Subcutaneous abdominal adipose tissue (tissue), 5 donors: ENCODE results near the gene RALGPS2.

Experiments used
- H3K27ac ChIP-seq: one replicate; pipeline ENCODE4 v1.7.0; 2013; ENCODE audit warnings: low read depth, mild to moderate bottlenecking, inconsistent platforms, low read length, moderate library complexity
- H3K27me3 ChIP-seq, 5 donors: one replicate each; pipeline ENCODE4 v1.7.0; 2013; ENCODE audit warnings: low read length in 5 of 5, inconsistent platforms in 1 of 5; ENCODE audit not compliant: control insufficient read depth in 5 of 5, insufficient read depth in 4 of 5
- H3K36me3 ChIP-seq, 5 donors: one replicate each; pipeline ENCODE4 v1.7.0; 2013; ENCODE audit warnings: low read length in 5 of 5; ENCODE audit not compliant: control insufficient read depth in 5 of 5, insufficient read depth in 5 of 5
- H3K4me1 ChIP-seq, 5 donors: one replicate each; pipeline ENCODE4 v1.7.0; 2013; ENCODE audit warnings: low read length in 5 of 5, mild to moderate bottlenecking in 3 of 5, moderate library complexity in 1 of 5; ENCODE audit not compliant: control insufficient read depth in 5 of 5, insufficient read depth in 5 of 5
- H3K4me3 ChIP-seq, 5 donors: one replicate each; pipeline ENCODE4 v1.7.0; 2013; ENCODE audit warnings: low read length in 5 of 5, low read depth in 1 of 5
- H3K9ac ChIP-seq, 5 donors: one replicate each; pipeline ENCODE4 v1.7.0; 2013; ENCODE audit warnings: low read length in 5 of 5, mild to moderate bottlenecking in 4 of 5, moderate library complexity in 3 of 5
- H3K9me3 ChIP-seq, 5 donors: one replicate each; pipeline ENCODE4 v1.7.0; 2013; ENCODE audit warnings: low read length in 5 of 5; ENCODE audit not compliant: control insufficient read depth in 5 of 5
- donor health status: healthy.
- donor health status: healthy.
- donor health status: healthy.
- donor health status: healthy.
- donor health status: healthy.

Gene RALGPS2

GRCh38 chr1:178895928-178896327 lies 170.9 kb downstream of the RALGPS2 start:
- no peak overlapping the region for H3K9ac ChIP-seq
- H3K4me1 ChIP-seq, result no peaks in the 10 kb centered on the region
- H3K36me3 ChIP-seq, result no peaks in the 10 kb centered on the region
- H3K9me3 ChIP-seq, result no peaks in the 10 kb centered on the region
- no peak overlapping the region for H3K27ac ChIP-seq
- H3K27me3 ChIP-seq, result no peaks in the 10 kb centered on the region
- H3K4me3 ChIP-seq, result no peak overlapping the region

- H3K36me3 ChIP-seq, result no peaks in the 10 kb centered on the region
- H3K4me3 ChIP-seq, result no peak overlapping the region
- no peaks in the 10 kb centered on the region for H3K9me3 ChIP-seq
Measured at GRCh38 chr1:178898401-178898800, 173.4 kb downstream of the RALGPS2 start.

DNA sequence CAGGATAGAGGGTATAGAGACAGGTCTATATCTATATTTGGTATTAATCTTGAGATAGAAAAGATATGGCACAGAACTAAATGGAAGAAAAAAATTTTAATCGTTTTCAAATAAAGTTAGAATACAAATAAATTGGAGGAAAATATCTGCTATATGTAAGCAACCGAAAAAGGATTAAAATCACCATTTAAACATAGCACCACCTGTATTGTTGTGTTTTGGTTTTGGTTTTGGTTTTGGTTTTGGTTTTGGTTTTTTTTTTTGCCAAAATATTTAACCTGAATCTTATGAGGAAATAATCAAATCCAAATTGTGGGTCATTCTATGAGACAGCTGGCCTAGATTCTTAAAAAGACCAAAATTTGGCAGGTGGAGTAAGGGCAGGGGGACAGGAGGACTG lies 174.4 kb downstream of the RALGPS2 start:
- H3K9me3 ChIP-seq, result no peaks in the 10 kb centered on the region
- no peak overlapping the region for H3K27ac ChIP-seq
- no peaks in the 10 kb centered on the region for H3K27me3 ChIP-seq
- no peak overlapping the region for H3K9ac ChIP-seq
- H3K36me3 ChIP-seq, result no peaks in the 10 kb centered on the region
- H3K4me1 ChIP-seq, result no peaks in the 10 kb centered on the region
- no peak overlapping the region for H3K4me3 ChIP-seq

More at GRCh38 chr1:178898401-178898800, 173.4 kb downstream of the RALGPS2 start:
- Histone ChIP-seq H3K9ac (no peak overlapping the region), H3K27me3 (no peaks in the 10 kb centered on the region), H3K4me1 (no peaks in the 10 kb centered on the region), H3K27ac (no peak overlapping the region)

DNA sequence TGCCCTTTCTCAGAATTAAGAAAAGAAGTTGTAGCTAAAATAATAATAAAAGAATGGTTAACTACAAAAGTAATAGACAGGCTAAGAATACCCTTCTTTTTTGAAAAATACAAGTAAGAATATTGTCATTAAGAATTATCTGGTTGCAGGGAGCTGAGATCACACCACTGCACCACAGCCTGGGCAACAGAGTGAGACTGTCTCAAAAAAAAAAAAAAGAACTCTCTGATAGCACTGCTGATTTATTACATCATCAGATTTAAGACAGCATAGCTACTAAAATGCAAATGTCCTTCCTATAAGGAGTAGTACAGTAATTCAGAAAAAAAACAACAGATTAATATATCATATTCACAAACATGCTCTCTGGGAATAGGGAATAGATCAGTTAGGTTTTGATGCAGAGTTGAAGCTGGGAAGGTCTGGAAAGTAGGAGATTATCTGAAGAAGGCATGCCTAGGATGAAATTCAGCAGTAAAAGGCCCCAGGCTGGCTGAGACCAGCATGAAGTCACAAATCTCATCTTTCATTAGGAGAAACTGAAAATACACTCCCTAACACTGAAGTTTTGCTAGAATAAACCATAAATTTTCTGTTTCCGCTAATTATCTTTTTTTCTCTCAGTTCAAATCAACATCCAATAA lies 176.6 kb downstream of the RALGPS2 start:
- no peak overlapping the region for H3K27ac ChIP-seq
- no peaks in the 10 kb centered on the region for H3K36me3 ChIP-seq
- H3K9me3 ChIP-seq, result no peaks in the 10 kb centered on the region
- H3K4me3 ChIP-seq, result no peak overlapping the region
- H3K27me3 ChIP-seq, result no peaks in the 10 kb centered on the region
- no peaks in the 10 kb centered on the region for H3K4me1 ChIP-seq
- H3K9ac ChIP-seq, result no peak overlapping the region

DNA sequence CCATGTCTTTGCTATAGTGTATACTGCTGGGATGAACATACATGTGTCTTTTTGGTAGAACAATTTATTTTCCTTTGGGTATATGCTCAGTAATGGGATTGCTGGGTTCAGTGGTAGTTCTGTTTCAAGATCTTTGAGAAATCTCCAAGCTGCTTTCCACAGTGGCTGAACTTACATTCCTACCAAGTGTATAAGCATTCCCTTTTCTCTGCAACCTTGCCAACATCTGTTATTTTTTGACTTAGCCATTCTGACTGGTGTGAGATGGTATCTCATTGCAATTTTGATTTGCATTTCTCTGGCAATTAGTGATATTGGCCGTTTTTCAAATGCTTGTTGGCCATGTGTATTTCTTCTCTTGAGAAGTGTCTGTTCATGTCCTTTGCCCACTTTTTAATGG lies 183.3 kb downstream of the RALGPS2 start:
- Histone ChIP-seq H3K9ac (no peak overlapping the region), H3K4me3 (no peak overlapping the region), H3K27ac (no peak overlapping the region), H3K36me3 (peaks cover 0 to 8% (median 0%) of the 10 kb centered on the region in 5 donors), H3K4me1 (no peaks in the 10 kb centered on the region), H3K9me3 (no peaks in the 10 kb centered on the region), H3K27me3 (no peaks in the 10 kb centered on the region)

DNA sequence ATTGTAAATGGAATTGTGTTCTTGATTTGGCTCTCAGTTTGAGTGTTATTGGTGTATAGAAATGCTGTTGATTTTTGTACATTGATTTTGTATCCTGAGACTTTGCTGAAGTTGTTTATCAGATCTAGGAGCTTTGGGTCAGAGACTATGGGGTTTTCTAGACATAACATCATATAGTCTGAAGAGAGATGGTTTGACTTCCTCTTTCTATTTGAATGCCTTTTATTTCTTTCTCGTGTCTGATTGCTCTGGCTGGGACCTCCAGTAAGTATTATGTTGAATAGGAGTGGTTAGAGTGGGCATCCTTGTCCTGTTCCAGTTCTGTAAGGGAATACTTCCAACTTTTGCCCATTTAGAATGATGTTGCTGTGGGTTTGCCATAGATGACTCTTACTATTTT lies 185.0 kb downstream of the RALGPS2 start:
- H3K4me1 ChIP-seq, result no peaks in the 10 kb centered on the region
- no peak overlapping the region for H3K4me3 ChIP-seq

GRCh38 chr1:178912597-178912996 lies 187.6 kb downstream of the RALGPS2 start:
- Histone ChIP-seq H3K4me3 (no peak overlapping the region), H3K27me3 (no peaks in the 10 kb centered on the region), H3K27ac (no peak overlapping the region), H3K4me1 (no peaks in the 10 kb centered on the region), H3K36me3 (peaks cover 0 to 11% (median 0%) of the 10 kb centered on the region in 5 donors), H3K9me3 (no peaks in the 10 kb centered on the region), H3K9ac (no peak overlapping the region)

More for the DNA sequence above, 185.0 kb downstream of the RALGPS2 start:
- H3K36me3 ChIP-seq, result peaks cover 0 to 8% (median 0%) of the 10 kb centered on the region in 5 donors
- H3K27ac ChIP-seq, result no peak overlapping the region
- no peaks in the 10 kb centered on the region for H3K9me3 ChIP-seq
- H3K27me3 ChIP-seq, result no peaks in the 10 kb centered on the region
- no peak overlapping the region for H3K9ac ChIP-seq

DNA sequence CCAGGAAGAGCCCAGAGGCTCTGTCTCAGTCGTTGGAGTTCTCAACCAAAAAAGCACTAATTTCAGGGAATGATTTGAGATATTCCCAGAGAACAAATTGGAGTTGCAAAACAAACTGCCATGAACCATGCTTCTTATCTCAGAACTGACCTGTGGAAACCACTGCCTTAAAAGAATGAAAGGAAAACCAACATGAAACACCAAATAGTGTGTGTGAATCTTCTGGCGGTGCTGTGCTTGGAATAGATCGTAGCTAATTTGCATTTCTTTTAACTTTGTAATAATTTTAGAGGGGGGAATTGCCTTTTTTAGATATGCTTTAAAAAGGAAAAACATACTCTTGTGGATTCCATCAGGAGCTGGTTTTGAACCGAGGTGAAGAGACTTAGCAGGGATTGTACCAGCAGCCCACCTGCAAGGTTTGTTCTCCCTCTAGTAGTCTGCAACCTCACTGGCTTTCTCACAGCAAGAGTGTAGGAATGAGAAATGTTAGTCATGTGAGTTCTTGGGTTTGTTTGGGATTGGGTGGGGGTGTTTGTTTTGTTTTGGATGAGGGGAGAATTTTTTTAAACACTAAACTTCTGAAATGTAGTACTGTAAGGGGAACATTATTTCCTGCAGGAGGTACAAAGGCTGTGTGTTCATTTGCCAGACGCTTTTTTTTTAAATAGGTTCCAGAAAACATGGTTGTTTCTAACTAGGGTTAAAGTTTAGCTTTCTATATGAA lies 191.6 kb downstream of the RALGPS2 start:
- Histone ChIP-seq H3K27ac (no peak overlapping the region), H3K9me3 (no peaks in the 10 kb centered on the region), H3K27me3 (no peaks in the 10 kb centered on the region), H3K4me1 (no peaks in the 10 kb centered on the region), H3K9ac (no peak overlapping the region), H3K4me3 (no peak overlapping the region), H3K36me3 (peaks cover 0 to 8% (median 0%) of the 10 kb centered on the region in 5 donors)

- no peak overlapping the region for H3K27ac ChIP-seq
- peaks cover 0 to 3% (median 0%) of the 10 kb centered on the region in 5 donors for H3K36me3 ChIP-seq
- no peak overlapping the region for H3K9ac ChIP-seq
- no peaks in the 10 kb centered on the region for H3K9me3 ChIP-seq
- H3K4me3 ChIP-seq, result no peak overlapping the region
- no peaks in the 10 kb centered on the region for H3K4me1 ChIP-seq
- H3K27me3 ChIP-seq, result no peaks in the 10 kb centered on the region
Measured at GRCh38 chr1:178918308-178918707, 193.3 kb downstream of the RALGPS2 start.

GRCh38 chr1:178918955-178919354 lies 193.9 kb downstream of the RALGPS2 start:
- H3K27me3 ChIP-seq, result no peaks in the 10 kb centered on the region
- H3K9me3 ChIP-seq, result no peaks in the 10 kb centered on the region
- no peak overlapping the region for H3K9ac ChIP-seq
- peaks cover 0 to 3% (median 0%) of the 10 kb centered on the region in 5 donors for H3K36me3 ChIP-seq
- no peak overlapping the region for H3K4me3 ChIP-seq
- no peaks in the 10 kb centered on the region for H3K4me1 ChIP-seq
- no peak overlapping the region for H3K27ac ChIP-seq
